Measurements from ENCODE around the gene EVC2. TPM values are rescaled to one million over a fixed set of nuclear protein-coding genes. Genes with fewer than 3 reads are reported as not detected.

The EVC2 gene
- total RNA-seq, 3 donors from 2014 or later, result 16.0 to 19.5 (median 17.7) TPM

- no peaks in the 10 kb centered on the region for H3K27me3 ChIP-seq
- intact Hi-C loops (cut with DNase I; ENCODE audit: low total_unique reads), result no loop called here
- H3K27ac ChIP-seq, result no peak overlapping the region
- H3K9me3 ChIP-seq, result peaks cover 0 to 9% of the 10 kb centered on the region in 2 donors
- H3K4me1 ChIP-seq, result no peaks in the 10 kb centered on the region
- no peak for DNase-seq (ENCODE audit: low spot score in 2 of 2)
- no peak overlapping the region for H3K4me3 ChIP-seq
- no peak for TF ChIP-seq POLR2A (IDR thresholded peaks at IDR 0.05)
- TF ChIP-seq POLR2AphosphoS5 (IDR thresholded peaks at IDR 0.05), result no peak
- TF ChIP-seq CTCF (IDR thresholded peaks at IDR 0.05), result no peak
- H3K36me3 ChIP-seq, result no peaks in the 10 kb centered on the region
Observed at GRCh38 chr4:5592272-5592671, 116.1 kb downstream of the EVC2 start.

- Histone ChIP-seq H3K27ac (no peak overlapping the region), H3K4me3 (no peak overlapping the region), H3K9me3 (peaks cover 0 to 9% of the 10 kb centered on the region in 2 donors), H3K27me3 (no peaks in the 10 kb centered on the region), H3K36me3 (no peaks in the 10 kb centered on the region), H3K4me1 (no peaks in the 10 kb centered on the region)
- intact Hi-C loops (cut with DNase I; ENCODE audit: low total_unique reads), result no loop called here
- DNase-seq (ENCODE audit: low spot score in 2 of 2), result no peak
- TF ChIP-seq POLR2AphosphoS5 (IDR thresholded peaks at IDR 0.05), result no peak
- no peak for TF ChIP-seq POLR2A (IDR thresholded peaks at IDR 0.05)
- TF ChIP-seq CTCF (IDR thresholded peaks at IDR 0.05), result no peak
Observed at GRCh38 chr4:5589495-5589894, 118.9 kb downstream of the EVC2 start.

- no peaks in the 10 kb centered on the region for H3K36me3 ChIP-seq
- H3K27me3 ChIP-seq, result no peaks in the 10 kb centered on the region
- H3K4me3 ChIP-seq, result no peak overlapping the region
- TF ChIP-seq CTCF (IDR thresholded peaks at IDR 0.05) (no peak), POLR2AphosphoS5 (IDR thresholded peaks at IDR 0.05) (no peak), POLR2A (IDR thresholded peaks at IDR 0.05) (no peak)
- no peak for DNase-seq (ENCODE audit: low spot score in 2 of 2)
- H3K9me3 ChIP-seq, result peaks cover 0 to 9% of the 10 kb centered on the region in 2 donors
- H3K4me1 ChIP-seq, result no peaks in the 10 kb centered on the region
- intact Hi-C loops (cut with DNase I; ENCODE audit: low total_unique reads), result no loop called here
- no peak overlapping the region for H3K27ac ChIP-seq
Observed at GRCh38 chr4:5588046-5588445, 120.3 kb downstream of the EVC2 start.

DNA sequence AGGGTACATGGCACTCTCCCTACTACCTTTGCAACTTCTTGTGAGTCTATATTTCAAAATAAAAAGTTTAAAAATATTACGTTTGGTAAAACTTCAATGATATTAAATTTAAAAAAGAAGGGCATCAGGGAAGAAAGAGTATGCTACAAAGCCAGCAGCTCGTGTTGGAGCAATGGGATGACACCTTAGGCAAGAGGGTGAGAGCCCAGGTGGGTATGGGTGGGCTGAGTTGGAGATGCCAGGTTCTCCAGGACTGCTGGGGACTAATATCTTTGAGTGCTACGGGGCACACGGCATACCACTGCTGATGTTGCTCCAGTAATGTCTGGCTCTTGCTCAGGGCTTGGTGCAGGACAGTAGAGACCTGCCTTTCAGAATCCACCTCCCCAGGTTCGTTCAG, 132.4 kb downstream of the EVC2 start:
- Histone ChIP-seq H3K36me3 (peaks cover 11% of the 10 kb centered on the region), H3K27me3 (no peaks in the 10 kb centered on the region), H3K4me3 (no peak overlapping the region), H3K4me1 (peaks cover 0 to 6% of the 10 kb centered on the region in 2 donors), H3K27ac (no peak overlapping the region), H3K9me3 (peaks cover 0 to 26% of the 10 kb centered on the region in 2 donors)
- DNase-seq (ENCODE audit: low spot score in 2 of 2), result no peak
- intact Hi-C loops (cut with DNase I; ENCODE audit: low total_unique reads), result no loop called here
- TF ChIP-seq CTCF (IDR thresholded peaks at IDR 0.05), result no peak
- no peak for TF ChIP-seq POLR2A (IDR thresholded peaks at IDR 0.05)
- TF ChIP-seq POLR2AphosphoS5 (IDR thresholded peaks at IDR 0.05), result no peak

GRCh38 chr4:5574386-5574785, 134.0 kb downstream of the EVC2 start:
- H3K4me3 ChIP-seq, result no peak overlapping the region
- H3K27me3 ChIP-seq, result no peaks in the 10 kb centered on the region
- peaks cover 0 to 6% of the 10 kb centered on the region in 2 donors for H3K4me1 ChIP-seq
- intact Hi-C loops (cut with DNase I; ENCODE audit: low total_unique reads), result no loop called here
- peaks cover 0 to 25% of the 10 kb centered on the region in 2 donors for H3K9me3 ChIP-seq
- no peak for TF ChIP-seq CTCF (IDR thresholded peaks at IDR 0.05)
- no peak for TF ChIP-seq POLR2A (IDR thresholded peaks at IDR 0.05)
- no peak for TF ChIP-seq POLR2AphosphoS5 (IDR thresholded peaks at IDR 0.05)
- no peak overlapping the region for H3K27ac ChIP-seq
- H3K36me3 ChIP-seq, result peaks cover 11% of the 10 kb centered on the region
- DNase-seq (ENCODE audit: low spot score in 2 of 2), result no peak
